ENCODE results near the gene IDI2. TPM values are rescaled to one million over a fixed set of nuclear protein-coding genes. Genes with fewer than 3 reads are reported as not detected.

The IDI2 gene
- total and polyA plus RNA-seq, 2 of the 13 experiments (the other 11 are each of a cell fraction or from before 2014, with no cell fraction given), result not detected

DNA sequence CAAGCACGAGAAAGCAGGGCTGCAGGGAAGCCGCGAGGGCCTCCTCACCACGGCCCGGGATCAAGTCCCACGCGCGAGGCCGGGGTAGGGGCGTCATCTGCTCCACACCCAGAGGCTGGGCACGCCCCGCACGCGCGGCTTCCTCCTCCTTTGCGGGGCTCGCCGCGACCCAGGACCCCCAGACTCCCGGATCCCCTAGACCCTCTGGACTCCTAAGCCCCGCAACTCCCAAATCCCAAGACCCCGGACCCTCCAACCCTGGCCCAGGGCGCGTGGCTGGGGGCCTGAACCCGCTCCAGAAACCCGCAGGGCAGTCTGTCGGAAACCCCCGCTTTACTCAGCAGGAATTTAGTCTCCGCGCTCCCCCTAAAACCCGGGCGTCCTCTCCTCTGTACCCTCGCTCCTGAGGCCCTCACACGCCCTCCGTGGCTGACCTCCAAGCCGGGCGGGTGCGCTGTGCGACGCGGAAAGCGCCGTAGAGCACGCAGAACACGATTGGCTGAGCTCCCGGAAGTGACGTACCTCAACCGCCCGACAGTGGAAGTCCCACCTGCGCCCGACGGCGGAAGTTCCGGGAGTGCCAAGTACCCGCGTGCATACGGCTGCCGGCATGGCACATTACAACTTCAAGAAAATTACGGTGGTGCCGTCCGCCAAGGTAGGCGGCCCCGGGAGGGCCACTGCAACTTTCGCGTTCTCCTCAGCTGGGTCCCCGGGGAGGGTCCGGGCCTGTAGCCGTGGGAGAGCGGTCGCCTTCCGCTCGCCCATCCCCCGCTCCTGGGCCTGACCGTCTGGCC, 37.6 kb downstream of the IDI2 start, which contains the start of gene GTPBP4 (continued):
- TF ChIP-seq ZNF512 (CRISPR knock-in tag; IDR thresholded peaks at IDR 0.05), result no peak
- TF ChIP-seq ARID5B (CRISPR knock-in tag; IDR thresholded peaks at IDR 0.05), result peak; percentile 53; the same call in 1 of the 2 replicates
- TF ChIP-seq, protein P1, sequence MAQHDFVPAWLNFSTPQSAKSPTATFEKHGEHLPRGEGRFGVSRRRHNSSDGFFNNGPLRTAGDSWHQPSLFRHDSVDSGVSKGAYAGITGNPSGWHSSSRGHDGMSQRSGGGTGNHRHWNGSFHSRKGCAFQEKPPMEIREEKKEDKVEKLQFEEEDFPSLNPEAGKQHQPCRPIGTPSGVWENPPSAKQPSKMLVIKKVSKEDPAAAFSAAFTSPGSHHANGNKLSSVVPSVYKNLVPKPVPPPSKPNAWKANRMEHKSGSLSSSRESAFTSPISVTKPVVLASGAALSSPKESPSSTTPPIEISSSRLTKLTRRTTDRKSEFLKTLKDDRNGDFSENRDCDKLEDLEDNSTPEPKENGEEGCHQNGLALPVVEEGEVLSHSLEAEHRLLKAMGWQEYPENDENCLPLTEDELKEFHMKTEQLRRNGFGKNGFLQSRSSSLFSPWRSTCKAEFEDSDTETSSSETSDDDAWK (CRISPR knock-in tag; IDR thresholded peaks at IDR 0.05), result no peak
- no peak for TF ChIP-seq IRX3 (CRISPR knock-in tag; IDR thresholded peaks at IDR 0.05; ENCODE audit: borderline replicate concordance, low read depth)
- TF ChIP-seq AGO1 (IDR thresholded peaks at IDR 0.05; ENCODE audit: low read depth, low read length, poor library complexity, severe bottlenecking), result peak; percentile 57
- 0 out of 2 replicates have a peak, but pooled peaks have one; percentile 74 for TF ChIP-seq TERF1 (CRISPR knock-in tag; IDR thresholded peaks at IDR 0.05)
- no peak for TF ChIP-seq WIZ (CRISPR knock-in tag; IDR thresholded peaks at IDR 0.05)
- TF ChIP-seq FOXC1 (CRISPR knock-in tag; IDR thresholded peaks at IDR 0.05; ENCODE audit: borderline replicate concordance), result peak; percentile 62; the same call in 1 of the 2 replicates
- no peak for TF ChIP-seq ZNF230 (CRISPR knock-in tag; IDR thresholded peaks at IDR 0.05)
- TF ChIP-seq SUZ12 (IDR thresholded peaks at IDR 0.05; ENCODE audit: low read depth, low read length), result no peak
- TF ChIP-seq CCDC6 (CRISPR knock-in tag; IDR thresholded peaks at IDR 0.05), result peak; percentile 58; the same call in 1 of the 2 replicates
- TF ChIP-seq, protein P2, sequence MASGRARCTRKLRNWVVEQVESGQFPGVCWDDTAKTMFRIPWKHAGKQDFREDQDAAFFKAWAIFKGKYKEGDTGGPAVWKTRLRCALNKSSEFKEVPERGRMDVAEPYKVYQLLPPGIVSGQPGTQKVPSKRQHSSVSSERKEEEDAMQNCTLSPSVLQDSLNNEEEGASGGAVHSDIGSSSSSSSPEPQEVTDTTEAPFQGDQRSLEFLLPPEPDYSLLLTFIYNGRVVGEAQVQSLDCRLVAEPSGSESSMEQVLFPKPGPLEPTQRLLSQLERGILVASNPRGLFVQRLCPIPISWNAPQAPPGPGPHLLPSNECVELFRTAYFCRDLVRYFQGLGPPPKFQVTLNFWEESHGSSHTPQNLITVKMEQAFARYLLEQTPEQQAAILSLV (CRISPR knock-in tag; IDR thresholded peaks at IDR 0.05; ENCODE audit: borderline replicate concordance), result peak; percentile 54; the same call in 1 of the 2 replicates
- TF ChIP-seq, protein P3, sequence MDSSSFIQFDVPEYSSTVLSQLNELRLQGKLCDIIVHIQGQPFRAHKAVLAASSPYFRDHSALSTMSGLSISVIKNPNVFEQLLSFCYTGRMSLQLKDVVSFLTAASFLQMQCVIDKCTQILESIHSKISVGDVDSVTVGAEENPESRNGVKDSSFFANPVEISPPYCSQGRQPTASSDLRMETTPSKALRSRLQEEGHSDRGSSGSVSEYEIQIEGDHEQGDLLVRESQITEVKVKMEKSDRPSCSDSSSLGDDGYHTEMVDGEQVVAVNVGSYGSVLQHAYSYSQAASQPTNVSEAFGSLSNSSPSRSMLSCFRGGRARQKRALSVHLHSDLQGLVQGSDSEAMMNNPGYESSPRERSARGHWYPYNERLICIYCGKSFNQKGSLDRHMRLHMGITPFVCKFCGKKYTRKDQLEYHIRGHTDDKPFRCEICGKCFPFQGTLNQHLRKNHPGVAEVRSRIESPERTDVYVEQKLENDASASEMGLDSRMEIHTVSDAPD (CRISPR knock-in tag; IDR thresholded peaks at IDR 0.05), result no peak
- TF ChIP-seq ZNF639 (CRISPR knock-in tag; conservative IDR thresholded peaks at IDR 0.05), result peak; percentile 33; the same call in 1 of the 2 replicates
